Testis (tissue), 2 donors: ENCODE measurements around the gene CCNK.

Experiments used
- CTCF ChIP-seq, 3 experiments: fragments of 450-650 bp in 2 of 3; fragments of 200-600 bp in 1 of 3; sonication (generic) in 1 of 3; IDR thresholded peaks; one replicate each; pipeline ENCODE4 v1.5.1; 2016 to 2019; ENCODE audit warnings: antibody characterized with exemption in 3 of 3, mild to moderate bottlenecking in 2 of 3, moderate library complexity in 1 of 3
- POLR2A ChIP-seq: fragments of 450-650 bp; IDR thresholded peaks from one replicate; pipeline ENCODE4 v1.6.1; 2017; ENCODE audit warnings: antibody characterized with exemption, mild to moderate bottlenecking, moderate library complexity

GRCh38 chr14:99534863-99535262 is 53.7 kb downstream of the CCNK start:
- TF ChIP-seq CTCF (IDR thresholded peaks at IDR 0.05): no peak
- TF ChIP-seq POLR2A: no peak
